SK-N-SH (cell line): ENCODE data around the gene GTF3C2. TPM values are rescaled to one million over a fixed set of nuclear protein-coding genes. Genes with fewer than 3 reads are reported as not detected.
"Not testable (repeated sequence)": the region's sequence is repeated elsewhere in the genome, so short reads cannot be mapped to it uniquely, and the experiment has no call there.

ENCODE experiments used
- CTCF ChIA-PET: fragments of 300-600, 350-600 bp; formaldehyde crosslinking; extraction: SDS; loops from one replicate; lab custom pipeline; 2021; lab: Yijun Ruan, JAX
- POLR2A ChIA-PET: fragments of 350-600 bp; sonication (Branson Sonifier 250); formaldehyde crosslinking; extraction: SDS; loops from one replicate; lab custom pipeline; 2020; ENCODE audit warnings: antibody characterized with exemption, inconsistent platforms; lab: Yijun Ruan, JAX
- DNase-seq: peaks from one replicate; pipeline ENCODE4 v3.0.0; 2012
- H2AFZ ChIP-seq: fragments of 200-600 bp; sonication (generic); 2 replicates; pipeline ENCODE4 v1.8.1; 2016; ENCODE audit warnings: antibody characterized with exemption, mild to moderate bottlenecking, low read depth
- H3F3A ChIP-seq: fragments of 200-600 bp; sonication (generic); replicated peaks from 2 replicates; pipeline ENCODE3; 2016; ENCODE audit warnings: antibody characterized with exemption, mild to moderate bottlenecking; ENCODE audit not compliant: insufficient read depth
- H3K27ac ChIP-seq, 2 experiments: fragments of 200-500 bp in 1 of 2; fragments of 200-600 bp in 1 of 2; sonication (Bioruptor generic) in 1 of 2; sonication (generic), shearing (Covaris generic) in 1 of 2; 2 replicates each; pipeline versions ENCODE4 v1.5.1 to v1.6.1; 2014 to 2016; ENCODE audit warnings: low read depth in 2 of 2, inconsistent platforms in 1 of 2, low read length in 1 of 2, mild to moderate bottlenecking in 1 of 2, mixed read lengths in 1 of 2
- H3K27me3 ChIP-seq: fragments of 200-600 bp; sonication (generic), shearing (Covaris generic); 2 replicates; pipeline ENCODE4 v1.6.1; 2016; ENCODE audit warnings: mixed run types; ENCODE audit not compliant: insufficient read depth
- H3K36me3 ChIP-seq, 2 experiments: fragments of 200-500 bp in 1 of 2; fragments of 200-600 bp in 1 of 2; sonication (Bioruptor generic) in 1 of 2; sonication (generic) in 1 of 2; replicated peaks in 1 of 2; 2 replicates each; pipeline versions ENCODE3 to v1.5.1; 2014 to 2016; ENCODE audit warnings: low read length in 1 of 2, mild to moderate bottlenecking in 1 of 2; ENCODE audit not compliant: insufficient read depth in 2 of 2, control insufficient read depth in 1 of 2
- H3K4me1 ChIP-seq, 2 experiments: fragments of 200-500 bp in 1 of 2; fragments of 200-600 bp in 1 of 2; sonication (Bioruptor generic) in 1 of 2; sonication (generic), shearing (Covaris generic) in 1 of 2; 2 replicates each; pipeline versions ENCODE4 v1.5.1 to v1.6.1; 2014 to 2016; ENCODE audit warnings: low read depth in 1 of 2, low read length in 1 of 2, mixed run types in 1 of 2; ENCODE audit not compliant: insufficient read depth in 2 of 2, control insufficient read depth in 1 of 2
- H3K4me2 ChIP-seq: fragments of 200-600 bp; sonication (generic), shearing (Covaris generic); 2 replicates; pipeline ENCODE4 v1.6.1; 2017; ENCODE audit warnings: mixed run types
- H3K4me3 ChIP-seq, 2 experiments: fragments of 200-500 bp in 1 of 2; fragments of 200-600 bp in 1 of 2; sonication (Bioruptor generic) in 1 of 2; sonication (generic), shearing (Covaris generic) in 1 of 2; 2 replicates each; pipeline versions ENCODE4 v1.5.1 to v1.8.1; 2014 to 2016; ENCODE audit warnings: low read depth in 2 of 2, inconsistent platforms in 1 of 2, low read length in 1 of 2, mild to moderate bottlenecking in 1 of 2, mixed read lengths in 1 of 2, moderate library complexity in 1 of 2
- H3K79me2 ChIP-seq: fragments of 200-600 bp; sonication (generic); 2 replicates; pipeline ENCODE4 v1.8.1; 2017; ENCODE audit warnings: mild to moderate bottlenecking; ENCODE audit not compliant: insufficient read depth
- H3K9ac ChIP-seq: fragments of 200-600 bp; sonication (generic); 2 replicates; pipeline ENCODE4 v1.6.1; 2017; ENCODE audit warnings: mixed run types
- H3K9me2 ChIP-seq: fragments of 200-600 bp; sonication (generic); 2 replicates; pipeline ENCODE4 v1.6.1; 2017; ENCODE audit warnings: mixed run types
- H3K9me3 ChIP-seq: fragments of 200-600 bp; sonication (generic); 2 replicates; pipeline ENCODE4 v1.6.1; 2017; ENCODE audit warnings: mixed run types, mild to moderate bottlenecking, moderate library complexity
- H4K20me1 ChIP-seq: fragments of 200-600 bp; sonication (generic); 2 replicates; pipeline ENCODE4 v1.6.1; 2017; ENCODE audit warnings: mild to moderate bottlenecking, mixed run types; ENCODE audit not compliant: insufficient read depth
- CHD2 ChIP-seq: fragments of 150-350 bp; IDR thresholded peaks from 2 replicates; pipeline ENCODE4 v1.6.1; 2018; ENCODE audit warnings: low read length; ENCODE audit not compliant: partially characterized antibody
- ELF1 ChIP-seq: IDR thresholded peaks from 2 replicates; pipeline ENCODE4 v1.4.0; 2012
- FOSL2 ChIP-seq: IDR thresholded peaks from 2 replicates; pipeline ENCODE4 v1.4.0; 2012; ENCODE audit warnings: low read depth, mild to moderate bottlenecking, moderate library complexity, borderline replicate concordance
- JUND ChIP-seq: IDR thresholded peaks from 2 replicates; pipeline ENCODE4 v1.4.0; 2012
- NFIC ChIP-seq: IDR thresholded peaks from 2 replicates; pipeline ENCODE4 v1.4.0; 2012; ENCODE audit warnings: borderline replicate concordance
- POLR2AphosphoS5 ChIP-seq: IDR thresholded peaks from 2 replicates; pipeline ENCODE4 v1.6.1; 2012; ENCODE audit warnings: low read depth, low read length
- RAD21 ChIP-seq: IDR thresholded peaks from 2 replicates; pipeline ENCODE4 v1.6.1; 2012; ENCODE audit warnings: mild to moderate bottlenecking, low read length
- RCOR1 ChIP-seq: fragments of 150-350 bp; IDR thresholded peaks from 2 replicates; pipeline ENCODE4 v1.6.1; 2017; ENCODE audit warnings: antibody characterized with exemption, low read length
- RXRA ChIP-seq: IDR thresholded peaks from 2 replicates; pipeline ENCODE4 v1.4.0; 2012; ENCODE audit warnings: low read depth, mild to moderate bottlenecking, borderline replicate concordance
- SMC3 ChIP-seq: IDR thresholded peaks from 2 replicates; pipeline ENCODE4 v1.6.1; 2012; ENCODE audit warnings: low read depth, low read length, improper control_type of control experiment
- TAF1 ChIP-seq: IDR thresholded peaks from 2 replicates; pipeline ENCODE4 v1.6.1; 2012; ENCODE audit warnings: low read depth, mild to moderate bottlenecking, low read length, moderate library complexity, borderline replicate concordance
- TCF12 ChIP-seq: IDR thresholded peaks from 2 replicates; pipeline ENCODE4 v1.4.0; 2012
- USF2 ChIP-seq: fragments of 150-350 bp; IDR thresholded peaks from 2 replicates; pipeline ENCODE4 v1.6.1; 2017; ENCODE audit warnings: antibody characterized with exemption, low read length, low read depth, borderline replicate concordance
- ZBTB33 ChIP-seq: IDR thresholded peaks from 2 replicates; pipeline ENCODE4 v1.4.0; 2012; ENCODE audit warnings: low read depth, borderline replicate concordance
- WGBS: methylation state at CpG from one replicate; pipeline ENCODE4 v1.1.6; 2017; ENCODE audit warnings: low lambda C conversion rate; 5-methylcytosine and 5-hydroxymethylcytosine counted together
- polyA plus RNA-seq, 3 experiments: library from polyadenylated mRNA; depleted of rRNA; stranded (reverse); fragments of >200 nt; gene quantifications; 2 replicates each; pipeline ENCODE4 v1.2.3, GENCODE V29; 2012
- TF ChIP-seq, protein P1 (sequence below): IDR thresholded peaks from 2 replicates; pipeline ENCODE4 v1.4.0; 2012; ENCODE audit warnings: low read depth, borderline replicate concordance
- TF ChIP-seq, protein P2 (sequence below): fragments of 150-350 bp; IDR thresholded peaks from 2 replicates; pipeline ENCODE4 v1.6.1; 2016; ENCODE audit warnings: mild to moderate bottlenecking, low read depth, low read length
- TF ChIP-seq, protein P3 (sequence below): IDR thresholded peaks from 2 replicates; pipeline ENCODE4 v1.4.0; 2012; ENCODE audit warnings: low read depth

GTF3C2 gene
- polyA plus RNA-seq, 1 of the 3 experiments (the other 2 are of a cell fraction) = 65.8 TPM

- H3K27ac ChIP-seq = peak overlapping the region in 1 of 2 experiments; percentile 46; a peak in 2 of 4 replicates
- peaks cover 4% of the 10 kb centered on the region; the same call in 1 of the 2 replicates for H4K20me1 ChIP-seq
- CTCF ChIA-PET = interaction anchor here (0.6 to 1.9 kb wide), 9 partner anchors 10 to 74 kb away, joined by 3 to 6 read pairs (median 4); partner anchors contain the start of genes EIF2B4 and SNX17
Measured at GRCh38 chr2:27353762-27354596, 2.6 kb downstream of the GTF3C2 start.

DNA sequence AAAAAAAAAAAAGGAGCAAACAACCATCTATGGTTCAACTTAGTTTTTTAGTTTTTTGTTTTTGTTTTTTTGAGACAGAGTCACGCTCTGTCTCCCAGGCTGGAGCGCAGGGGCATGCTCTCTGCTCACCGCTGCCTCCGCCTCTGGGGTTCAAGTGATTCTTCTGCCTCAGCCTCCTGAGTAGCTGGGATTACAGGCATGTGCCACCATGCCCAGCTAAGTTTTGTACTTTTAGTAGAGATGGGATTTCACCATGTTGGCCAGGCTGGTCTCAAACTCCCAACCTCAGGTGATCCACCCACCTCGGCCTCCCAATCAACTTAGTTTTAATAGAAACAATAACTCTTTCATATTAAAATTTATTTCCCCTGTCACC lies 3.2 kb downstream of the GTF3C2 start:
- H3K4me1 ChIP-seq = peaks cover 7 to 19% of the 10 kb centered on the region in 2 experiments; a peak in 3 of 4 replicates
- H3K9ac ChIP-seq = not testable (repeated sequence)

More at GRCh38 chr2:27353762-27354596, 2.6 kb downstream of the GTF3C2 start:
- no peak overlapping the region; a peak in 1 of 4 replicates for H3K4me3 ChIP-seq
- no peak overlapping the region; the same call in 1 of the 2 replicates for H3K9ac ChIP-seq
- peaks cover 7 to 19% of the 10 kb centered on the region in 2 experiments; a peak in 3 of 4 replicates for H3K4me1 ChIP-seq
- TF ChIP-seq, protein P1, sequence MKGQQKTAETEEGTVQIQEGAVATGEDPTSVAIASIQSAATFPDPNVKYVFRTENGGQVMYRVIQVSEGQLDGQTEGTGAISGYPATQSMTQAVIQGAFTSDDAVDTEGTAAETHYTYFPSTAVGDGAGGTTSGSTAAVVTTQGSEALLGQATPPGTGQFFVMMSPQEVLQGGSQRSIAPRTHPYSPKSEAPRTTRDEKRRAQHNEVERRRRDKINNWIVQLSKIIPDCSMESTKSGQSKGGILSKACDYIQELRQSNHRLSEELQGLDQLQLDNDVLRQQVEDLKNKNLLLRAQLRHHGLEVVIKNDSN = no peak
- TF ChIP-seq, protein P2, sequence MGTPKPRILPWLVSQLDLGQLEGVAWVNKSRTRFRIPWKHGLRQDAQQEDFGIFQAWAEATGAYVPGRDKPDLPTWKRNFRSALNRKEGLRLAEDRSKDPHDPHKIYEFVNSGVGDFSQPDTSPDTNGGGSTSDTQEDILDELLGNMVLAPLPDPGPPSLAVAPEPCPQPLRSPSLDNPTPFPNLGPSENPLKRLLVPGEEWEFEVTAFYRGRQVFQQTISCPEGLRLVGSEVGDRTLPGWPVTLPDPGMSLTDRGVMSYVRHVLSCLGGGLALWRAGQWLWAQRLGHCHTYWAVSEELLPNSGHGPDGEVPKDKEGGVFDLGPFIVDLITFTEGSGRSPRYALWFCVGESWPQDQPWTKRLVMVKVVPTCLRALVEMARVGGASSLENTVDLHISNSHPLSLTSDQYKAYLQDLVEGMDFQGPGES = no peak
- no peak for TF ChIP-seq TAF1
- no peak for TF ChIP-seq ELF1
- TF ChIP-seq USF2 = no peak
- TF ChIP-seq, protein P3, sequence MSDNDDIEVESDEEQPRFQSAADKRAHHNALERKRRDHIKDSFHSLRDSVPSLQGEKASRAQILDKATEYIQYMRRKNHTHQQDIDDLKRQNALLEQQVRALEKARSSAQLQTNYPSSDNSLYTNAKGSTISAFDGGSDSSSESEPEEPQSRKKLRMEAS = no peak
- TF ChIP-seq SMC3 = no peak
- no peak for TF ChIP-seq POLR2AphosphoS5
- TF ChIP-seq NFIC = no peak
- TF ChIP-seq RCOR1 = no peak
- TF ChIP-seq CHD2 = no peak
- no peak for TF ChIP-seq RAD21
- no peak for TF ChIP-seq RXRA
- TF ChIP-seq ZBTB33 = no peak
- no peak for TF ChIP-seq JUND
- TF ChIP-seq FOSL2 = no peak
- TF ChIP-seq TCF12 = no peak
- TF ChIP-seq, all 33 proteins: peak for 0
- Histone ChIP-seq H3K79me2 (peaks cover 91% of the 10 kb centered on the region), H3K36me3 (peaks cover 0 to 2% of the 10 kb centered on the region in 2 experiments), H3K27me3 (no peaks in the 10 kb centered on the region), H3K9me2 (no peaks in the 10 kb centered on the region), H3K4me2 (peak overlapping the region; percentile 91), H3F3A (peaks cover 19% of the 10 kb centered on the region), H2AFZ (no peak overlapping the region), H3K9me3 (no peaks in the 10 kb centered on the region)
- POLR2A ChIA-PET = interaction anchor here (0.5 kb wide), 1 partner anchor 14 kb away, joined by 3 read pairs; no protein-coding TSS in a partner anchor
- WGBS = 69% methylated on average over 7 of the region's 7 CpGs
- DNase-seq = no peak

More for the DNA sequence above, 3.2 kb downstream of the GTF3C2 start:
- POLR2A ChIA-PET, H4K20me1 ChIP-seq, H3K4me2 ChIP-seq, H3K9me2 ChIP-seq, H3K27me3 ChIP-seq, H2AFZ ChIP-seq, H3K36me3 ChIP-seq, H3K9me3 ChIP-seq, H3K4me3 ChIP-seq, DNase-seq: not testable (repeated sequence)
- WGBS = 95% methylated on average over 5 of the region's 5 CpGs
- CTCF ChIA-PET = interaction anchor here (0.7 to 1.9 kb wide), 7 partner anchors 9 to 73 kb away, joined by 3 to 6 read pairs (median 4); no protein-coding TSS in a partner anchor
- H3K27ac ChIP-seq = peak overlapping the region in 1 of 2 experiments; percentile 46; a peak in 1 of 4 replicates
- H3K79me2 ChIP-seq = peaks cover 93% of the 10 kb centered on the region
- peaks cover 19% of the 10 kb centered on the region for H3F3A ChIP-seq
